T-helper 2 cell treated with Interferon-gamma antibody and Interleukin-4, amounts not matched to agents 5 μg/mL and 100 μg/mL, for 36 hours (primary cell): Measurements from ENCODE around the gene TMTC2.

Experiments used
- DNase-seq: peaks from one replicate; pipeline ENCODE4 v3.0.0; 2021; ENCODE audit warnings: low spot score
- H3K27ac Mint-ChIP-seq: one replicate; pipeline ENCODE4 v1.8.0; 2021; ENCODE audit warnings: mild to moderate bottlenecking, mixed read lengths
- H3K27me3 Mint-ChIP-seq: one replicate; pipeline ENCODE4 v1.8.0; 2021; ENCODE audit warnings: low read depth, mixed read lengths
- H3K36me3 Mint-ChIP-seq: one replicate; pipeline ENCODE4 v1.8.0; 2021; ENCODE audit warnings: low read depth, mixed read lengths
- H3K4me1 Mint-ChIP-seq: one replicate; pipeline ENCODE4 v1.8.0; 2021; ENCODE audit warnings: low read depth, mixed read lengths
- H3K4me3 Mint-ChIP-seq: one replicate; pipeline ENCODE4 v1.8.0; 2022; ENCODE audit warnings: mild to moderate bottlenecking, moderate library complexity, mixed read lengths
- H3K9me3 Mint-ChIP-seq: one replicate; pipeline ENCODE4 v1.8.0; 2021; ENCODE audit warnings: mixed read lengths

The TMTC2 gene

DNA sequence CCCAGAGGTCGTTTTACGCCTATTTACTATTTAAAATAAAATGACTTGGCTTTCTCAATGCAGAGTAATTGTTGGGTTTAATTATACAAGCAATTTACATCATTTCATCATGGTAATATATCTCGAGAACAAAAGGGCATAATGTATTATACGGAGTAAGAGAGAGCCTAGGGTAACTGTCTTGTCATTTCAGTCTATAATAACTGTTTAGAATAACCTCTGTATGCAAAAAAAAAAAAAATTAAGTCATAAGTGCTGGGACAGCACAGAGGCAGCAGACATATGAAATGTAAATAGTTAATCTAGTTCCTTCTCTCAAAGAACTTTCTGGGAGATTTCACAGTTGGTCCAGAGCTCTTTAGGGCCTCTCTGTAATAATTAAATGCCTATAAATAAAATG is 284.9 kb downstream of the TMTC2 start:
- no peak overlapping the region for H3K27ac Mint-ChIP-seq
- no peak for DNase-seq
- H3K27me3 Mint-ChIP-seq: no peaks in the 10 kb centered on the region
- no peaks in the 10 kb centered on the region for H3K36me3 Mint-ChIP-seq
- no peaks in the 10 kb centered on the region for H3K9me3 Mint-ChIP-seq
- no peaks in the 10 kb centered on the region for H3K4me1 Mint-ChIP-seq
- H3K4me3 Mint-ChIP-seq: no peak overlapping the region

DNA sequence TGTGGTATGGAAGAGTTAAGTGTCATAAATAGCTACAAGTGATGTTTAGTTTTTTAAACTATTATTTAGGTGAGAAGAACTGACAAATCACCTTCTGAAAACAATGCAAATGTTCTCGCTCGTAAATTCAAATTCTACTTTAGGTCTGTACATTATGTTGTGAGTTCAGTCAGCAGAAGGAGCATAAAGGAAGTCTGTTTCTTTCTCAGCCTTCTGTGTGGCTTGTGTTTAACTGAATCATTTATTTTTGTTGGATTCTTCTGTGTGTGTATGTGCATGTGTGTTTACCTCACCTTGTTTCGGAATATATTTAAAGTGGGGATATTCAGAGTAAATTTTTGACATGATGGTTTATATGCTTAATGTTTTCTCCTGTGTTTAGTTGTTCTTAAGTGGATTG is 285.9 kb downstream of the TMTC2 start:
- H3K4me3 Mint-ChIP-seq: no peak overlapping the region
- H3K27ac Mint-ChIP-seq: no peak overlapping the region
- H3K4me1 Mint-ChIP-seq: no peaks in the 10 kb centered on the region
- DNase-seq: no peak
- no peaks in the 10 kb centered on the region for H3K9me3 Mint-ChIP-seq
- no peaks in the 10 kb centered on the region for H3K27me3 Mint-ChIP-seq
- no peaks in the 10 kb centered on the region for H3K36me3 Mint-ChIP-seq

DNA sequence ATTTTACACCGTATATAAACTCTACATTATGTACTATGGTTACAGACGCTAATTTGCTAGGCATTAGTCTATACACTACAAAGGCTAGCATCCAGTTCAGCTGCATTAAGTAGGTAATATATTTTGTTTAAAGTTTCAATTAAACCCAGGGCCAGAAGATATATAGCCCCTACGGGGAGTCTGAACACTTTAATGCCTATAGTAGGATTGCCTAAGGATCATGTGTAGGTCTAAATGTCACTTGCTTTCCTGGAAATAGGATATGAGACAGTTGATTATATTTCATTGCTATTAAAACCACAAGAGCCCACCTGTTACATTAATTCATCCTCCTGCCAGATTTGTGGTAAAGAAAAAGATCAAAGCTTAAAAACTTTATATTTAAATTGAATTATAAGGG is 286.9 kb downstream of the TMTC2 start:
- no peak for DNase-seq
- Mint-ChIP-seq H3K36me3 (no peaks in the 10 kb centered on the region), H3K27ac (no peak overlapping the region), H3K4me3 (no peak overlapping the region), H3K9me3 (no peaks in the 10 kb centered on the region), H3K4me1 (no peaks in the 10 kb centered on the region), H3K27me3 (no peaks in the 10 kb centered on the region)

DNA sequence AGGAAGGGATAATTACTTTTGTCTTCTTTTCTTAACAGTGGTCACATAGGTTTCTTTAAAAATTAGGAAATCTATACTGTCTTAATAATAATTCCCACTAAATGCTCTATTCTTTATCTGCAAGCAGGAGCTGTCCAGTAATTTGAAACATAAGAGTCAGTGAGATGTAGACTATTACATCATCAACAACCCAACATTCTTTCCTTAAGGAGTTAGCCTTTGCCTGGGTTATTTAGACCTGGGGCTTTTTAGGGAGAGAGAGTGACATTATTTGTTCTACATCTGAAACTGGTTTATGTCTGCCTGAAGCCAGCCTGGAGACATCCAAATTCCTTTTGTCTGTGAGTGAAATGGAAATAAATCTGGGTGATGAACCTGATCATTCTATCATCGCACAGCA is 294.4 kb downstream of the TMTC2 start:
- Mint-ChIP-seq H3K27ac (no peak overlapping the region), H3K4me1 (no peaks in the 10 kb centered on the region), H3K9me3 (no peaks in the 10 kb centered on the region), H3K36me3 (no peaks in the 10 kb centered on the region), H3K27me3 (peaks cover 2% of the 10 kb centered on the region), H3K4me3 (no peak overlapping the region)
- DNase-seq: no peak

DNA sequence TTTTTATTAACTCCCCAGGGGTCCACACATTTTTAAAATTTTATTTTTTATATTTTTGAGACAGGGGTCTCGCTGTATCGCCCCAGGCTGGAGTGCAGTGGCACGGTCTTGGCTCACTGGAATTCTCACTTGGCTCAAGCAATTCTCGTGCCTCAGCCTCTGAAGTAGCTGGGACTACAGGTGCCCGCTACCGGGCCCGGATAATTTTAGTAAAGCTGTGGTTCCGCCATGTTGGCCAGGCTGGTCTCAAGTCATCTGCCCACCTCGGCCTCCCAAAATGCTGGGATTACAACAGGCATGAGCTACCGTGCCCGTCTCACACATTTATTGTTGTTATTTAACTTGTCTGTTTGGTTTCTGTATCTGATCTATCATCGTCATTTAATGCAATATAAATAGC is 307.4 kb downstream of the TMTC2 start:
- Mint-ChIP-seq H3K36me3 (no peaks in the 10 kb centered on the region), H3K4me1 (no peaks in the 10 kb centered on the region), H3K27ac (no peak overlapping the region)

DNA sequence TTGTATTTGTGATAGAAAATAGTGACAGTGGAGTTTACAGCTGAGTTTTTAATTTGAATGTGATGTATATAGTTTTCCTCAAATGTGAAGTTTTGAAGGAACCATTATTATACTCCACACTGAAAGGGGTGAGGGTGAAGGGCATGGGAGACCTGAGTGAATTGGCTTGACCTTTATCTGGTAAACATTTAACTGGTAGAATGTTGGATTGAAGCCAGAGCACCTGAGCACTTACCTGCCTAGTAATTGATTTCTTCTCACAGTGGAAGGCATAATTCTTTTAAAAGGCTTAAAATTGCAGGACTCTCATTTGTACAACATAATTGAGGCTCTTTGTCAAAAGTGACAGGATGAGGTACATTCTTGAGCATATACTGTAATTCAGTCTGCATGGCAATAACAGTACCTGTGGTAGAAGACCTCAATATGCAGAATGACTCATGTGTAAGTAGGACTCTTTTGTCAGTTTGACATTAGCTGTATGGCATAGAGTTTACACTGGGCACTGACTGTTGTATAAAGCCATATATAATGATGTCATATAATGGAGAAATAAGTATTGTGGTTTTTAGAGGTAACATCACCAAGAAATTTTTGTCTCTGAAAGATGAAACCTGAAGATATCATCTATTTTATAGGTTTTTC is 309.6 kb downstream of the TMTC2 start:
- Mint-ChIP-seq H3K27me3 (no peaks in the 10 kb centered on the region), H3K9me3 (no peaks in the 10 kb centered on the region), H3K27ac (no peak overlapping the region), H3K36me3 (no peaks in the 10 kb centered on the region), H3K4me1 (no peaks in the 10 kb centered on the region), H3K4me3 (no peak overlapping the region)
- DNase-seq: no peak

More for the DNA sequence above, 307.4 kb downstream of the TMTC2 start:
- H3K4me3 Mint-ChIP-seq: no peak overlapping the region
- DNase-seq: no peak
- H3K27me3 Mint-ChIP-seq: no peaks in the 10 kb centered on the region
- H3K9me3 Mint-ChIP-seq: no peaks in the 10 kb centered on the region

DNA sequence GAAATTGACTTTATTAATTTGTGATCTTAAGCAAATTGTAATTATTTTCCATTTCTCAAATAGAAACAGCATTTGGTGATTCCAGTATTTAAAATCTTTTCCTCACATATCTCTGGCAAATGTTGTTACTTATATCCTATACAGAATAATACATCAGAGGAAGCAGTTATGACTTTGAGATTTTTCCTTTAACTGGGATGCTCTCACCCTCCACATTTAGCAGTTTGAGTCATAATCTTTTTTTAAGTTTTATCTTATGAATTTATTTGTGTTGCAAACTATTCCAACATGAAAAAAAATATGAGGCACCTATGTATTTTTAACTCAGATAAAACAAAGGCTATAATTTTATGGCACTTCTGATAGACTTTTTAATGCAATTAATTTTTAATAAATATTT is 311.8 kb downstream of the TMTC2 start:
- H3K36me3 Mint-ChIP-seq: no peaks in the 10 kb centered on the region

DNA sequence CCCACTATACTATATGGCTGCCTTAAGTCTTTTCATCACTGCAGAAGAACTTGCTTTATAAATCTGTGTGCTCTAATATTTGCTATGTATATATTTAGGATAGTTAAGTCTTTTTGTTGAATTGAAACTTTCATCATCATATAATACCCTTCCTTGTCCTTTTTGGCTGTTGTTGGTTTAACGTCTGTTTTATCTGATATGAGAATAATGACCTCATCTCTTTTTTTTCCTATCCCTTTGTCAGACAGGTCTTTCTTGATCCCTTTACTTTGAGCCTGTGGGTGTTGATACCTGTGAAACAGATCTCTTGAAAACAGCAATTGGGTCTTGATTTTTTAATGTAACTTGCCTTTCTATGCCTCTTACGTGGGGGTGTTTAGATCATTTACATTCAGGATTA is 316.3 kb downstream of the TMTC2 start:
- Mint-ChIP-seq H3K27me3 (no peaks in the 10 kb centered on the region), H3K4me3 (no peak overlapping the region), H3K4me1 (no peaks in the 10 kb centered on the region), H3K27ac (no peak overlapping the region), H3K9me3 (peaks cover 7% of the 10 kb centered on the region), H3K36me3 (no peaks in the 10 kb centered on the region)
- no peak for DNase-seq

More for the DNA sequence above, 311.8 kb downstream of the TMTC2 start:
- Mint-ChIP-seq H3K27ac (no peak overlapping the region), H3K27me3 (no peaks in the 10 kb centered on the region), H3K9me3 (no peaks in the 10 kb centered on the region), H3K4me3 (no peak overlapping the region), H3K4me1 (no peaks in the 10 kb centered on the region)
- DNase-seq: no peak

DNA sequence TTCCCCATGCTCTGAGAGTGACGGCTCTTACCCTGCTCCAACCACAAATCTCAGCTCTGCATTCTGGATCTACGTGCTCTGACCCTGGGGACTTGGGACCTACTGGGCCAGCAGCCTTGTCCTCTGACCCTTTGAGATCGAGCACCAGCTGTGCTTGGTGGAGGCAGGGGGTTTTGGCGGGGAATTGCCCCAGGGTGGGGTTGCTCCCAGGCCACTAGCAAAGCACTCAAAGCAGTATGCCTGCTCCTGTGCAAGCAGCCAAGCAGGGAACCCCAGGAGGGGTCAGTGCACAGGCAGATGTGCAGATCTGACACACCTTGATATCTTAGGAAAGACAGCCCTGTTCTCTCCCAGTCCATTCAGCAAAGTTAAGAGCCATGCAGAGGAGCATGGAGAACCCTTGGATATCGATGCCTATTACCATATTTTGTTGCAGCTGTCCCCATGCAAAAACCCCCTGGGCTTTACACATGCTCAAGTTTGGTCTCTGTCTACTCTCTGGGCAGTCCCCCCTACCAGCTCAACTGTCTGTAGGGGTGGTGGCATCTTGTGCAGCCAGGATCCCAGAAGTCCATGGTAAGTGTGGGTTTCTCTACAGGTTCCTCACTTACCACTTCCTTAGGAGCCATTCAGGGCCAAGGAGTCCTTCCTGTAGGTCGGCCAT is 319.0 kb downstream of the TMTC2 start:
- H3K9me3 Mint-ChIP-seq: peaks cover 28% of the 10 kb centered on the region
- no peaks in the 10 kb centered on the region for H3K36me3 Mint-ChIP-seq
- H3K4me1 Mint-ChIP-seq: no peaks in the 10 kb centered on the region

DNA sequence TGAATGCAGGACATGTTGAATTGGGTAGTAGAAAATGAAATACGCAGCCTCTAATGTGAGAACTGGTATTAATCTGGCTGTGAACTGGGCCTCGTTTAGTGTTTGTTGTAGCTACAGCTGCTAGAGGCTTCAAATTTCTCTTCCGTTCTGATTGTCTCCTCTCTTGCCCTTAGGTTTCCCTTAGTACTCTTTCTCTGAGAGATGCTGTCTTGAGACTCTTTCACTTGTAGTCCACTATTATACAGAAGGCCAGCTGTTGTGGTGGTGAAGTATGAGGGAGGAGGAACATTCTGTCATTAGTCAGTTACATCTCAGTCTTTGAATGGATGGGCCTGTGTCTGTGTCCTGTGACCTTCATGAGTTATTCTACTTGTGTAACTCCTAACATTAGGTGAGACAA is 322.0 kb downstream of the TMTC2 start:
- Mint-ChIP-seq H3K4me1 (no peaks in the 10 kb centered on the region), H3K9me3 (peaks cover 40% of the 10 kb centered on the region), H3K4me3 (no peak overlapping the region), H3K27ac (no peak overlapping the region), H3K27me3 (no peaks in the 10 kb centered on the region), H3K36me3 (no peaks in the 10 kb centered on the region)
- DNase-seq: no peak

More for the DNA sequence above, 319.0 kb downstream of the TMTC2 start:
- no peak for DNase-seq
- Mint-ChIP-seq H3K4me3 (no peak overlapping the region), H3K27ac (no peak overlapping the region), H3K27me3 (no peaks in the 10 kb centered on the region)

DNA sequence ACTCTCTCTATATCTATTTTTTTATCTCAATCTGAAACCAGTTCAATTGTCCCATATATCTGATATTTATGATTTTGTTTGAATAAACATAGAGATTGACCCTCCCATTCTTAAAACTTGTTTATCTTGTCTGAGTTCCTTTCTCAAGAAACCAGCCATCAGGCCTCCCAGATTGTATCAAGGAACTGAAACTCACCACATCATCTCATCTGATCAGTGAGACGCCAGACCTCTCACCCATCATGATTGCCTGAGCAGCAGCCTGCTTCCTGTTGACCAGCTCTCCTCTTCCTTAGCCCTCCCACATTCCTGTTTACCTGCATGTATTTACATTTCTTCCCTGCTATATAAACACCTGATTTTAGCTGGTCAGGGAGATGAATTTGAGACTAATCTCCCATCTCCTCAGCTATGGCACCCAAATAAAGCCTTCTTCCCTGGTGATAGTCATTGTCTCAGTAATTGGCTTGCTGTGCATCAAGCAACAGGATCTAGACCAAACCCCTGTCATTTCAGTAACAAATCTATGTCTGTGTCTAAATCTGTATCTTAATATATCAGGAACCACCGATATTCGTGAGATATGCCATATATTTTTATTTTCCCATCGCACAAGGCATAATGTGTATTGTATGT is 323.6 kb downstream of the TMTC2 start:
- no peak for DNase-seq
- no peak overlapping the region for H3K27ac Mint-ChIP-seq
- H3K4me1 Mint-ChIP-seq: no peaks in the 10 kb centered on the region
- H3K27me3 Mint-ChIP-seq: no peaks in the 10 kb centered on the region
- H3K9me3 Mint-ChIP-seq: peaks cover 41% of the 10 kb centered on the region
- no peaks in the 10 kb centered on the region for H3K36me3 Mint-ChIP-seq
- H3K4me3 Mint-ChIP-seq: no peak overlapping the region

DNA sequence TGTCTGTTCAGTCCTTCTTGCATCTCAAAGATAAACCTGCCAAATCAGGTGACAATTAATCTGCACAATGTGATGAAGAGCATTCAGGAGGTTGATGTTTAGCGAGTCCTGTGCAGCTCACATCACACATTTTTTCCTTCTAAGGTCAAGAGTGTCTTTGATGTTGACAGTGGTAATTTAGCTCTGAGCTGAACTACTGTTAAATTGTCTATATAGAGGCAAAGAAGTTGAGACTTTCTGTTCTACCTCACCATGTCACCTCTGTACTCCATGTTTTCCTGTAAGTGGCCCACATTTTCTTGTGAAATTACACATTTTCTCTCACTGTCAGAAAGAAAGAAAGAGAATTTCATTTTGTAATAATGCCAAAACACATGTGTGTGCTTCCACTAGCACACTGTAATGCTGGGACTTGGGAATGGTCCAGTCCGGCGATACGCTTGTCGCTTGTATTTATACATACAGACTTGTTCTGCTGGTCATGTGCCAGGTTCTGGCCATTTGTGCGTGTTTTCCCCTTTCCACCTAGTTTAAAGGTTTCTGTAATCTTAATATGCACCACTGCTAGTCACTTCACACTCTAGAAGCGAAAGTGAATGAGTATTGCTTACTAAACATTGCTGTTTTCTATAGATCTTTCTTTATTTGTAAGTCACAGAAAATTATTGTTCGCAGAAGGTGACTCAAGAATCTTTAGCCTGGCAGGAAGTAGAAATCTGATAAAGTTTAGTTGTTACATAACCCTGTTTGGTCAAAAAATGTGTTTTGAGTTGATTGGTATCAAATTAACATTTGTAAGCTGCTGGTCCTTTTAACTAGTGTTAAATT is 328.9 kb downstream of the TMTC2 start:
- Mint-ChIP-seq H3K4me3 (no peak overlapping the region), H3K27me3 (no peaks in the 10 kb centered on the region), H3K36me3 (no peaks in the 10 kb centered on the region), H3K4me1 (no peaks in the 10 kb centered on the region), H3K9me3 (peaks cover 13% of the 10 kb centered on the region), H3K27ac (no peak overlapping the region)
- DNase-seq: no peak

DNA sequence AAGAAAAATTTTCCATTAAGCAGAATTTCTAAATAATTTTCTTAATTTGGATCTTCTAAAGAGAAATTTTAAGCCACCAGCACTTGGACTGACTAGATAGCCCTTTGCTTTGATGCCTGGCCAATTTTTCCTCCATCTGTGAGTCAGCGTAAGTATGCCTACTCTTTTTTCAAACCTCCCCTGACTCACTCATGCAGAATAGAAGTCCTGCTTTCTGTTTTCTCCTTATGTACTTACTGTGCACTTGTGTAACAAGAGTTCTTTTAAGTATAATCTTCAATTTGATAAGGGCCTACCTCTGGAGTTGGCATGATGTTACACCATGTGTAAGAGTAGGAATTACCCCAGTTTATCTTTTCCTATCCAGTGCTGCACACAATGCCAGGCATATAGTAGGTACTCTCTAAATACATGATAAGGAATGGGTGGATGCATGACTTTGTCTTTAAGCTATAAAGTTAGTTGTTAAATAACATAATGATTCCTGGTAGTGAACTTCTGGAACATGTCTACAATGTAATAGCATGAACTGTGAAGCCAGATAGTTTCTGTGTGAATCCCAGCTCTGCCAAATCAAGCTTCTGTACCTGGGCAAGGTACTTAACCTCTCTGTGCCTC is 329.6 kb downstream of the TMTC2 start:
- DNase-seq: no peak
- no peaks in the 10 kb centered on the region for H3K36me3 Mint-ChIP-seq
- no peak overlapping the region for H3K4me3 Mint-ChIP-seq
- no peaks in the 10 kb centered on the region for H3K27me3 Mint-ChIP-seq
- no peak overlapping the region for H3K27ac Mint-ChIP-seq
- no peaks in the 10 kb centered on the region for H3K4me1 Mint-ChIP-seq
- peaks cover 10% of the 10 kb centered on the region for H3K9me3 Mint-ChIP-seq

DNA sequence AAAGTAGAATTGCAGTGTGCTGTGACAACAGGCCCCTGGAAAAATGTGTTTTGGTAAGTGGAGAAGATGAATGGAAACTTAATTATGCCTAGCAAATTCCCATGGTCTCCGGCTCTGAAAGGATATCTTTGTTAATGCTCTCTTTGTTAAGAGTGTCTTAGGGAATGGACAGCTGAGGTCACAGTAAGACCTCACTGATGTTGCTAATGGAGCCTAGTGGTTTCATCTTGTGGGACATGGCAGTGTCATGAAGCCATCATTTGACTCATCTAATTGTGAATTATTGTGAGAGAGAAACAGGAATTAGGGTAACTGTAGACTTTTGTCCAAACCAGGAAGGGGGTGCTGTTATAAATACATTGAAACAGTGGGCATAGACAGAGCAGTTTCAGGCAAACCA is 330.3 kb downstream of the TMTC2 start:
- no peaks in the 10 kb centered on the region for H3K36me3 Mint-ChIP-seq
- no peak overlapping the region for H3K27ac Mint-ChIP-seq
- DNase-seq: no peak
- H3K4me3 Mint-ChIP-seq: no peak overlapping the region
- peaks cover 6% of the 10 kb centered on the region for H3K9me3 Mint-ChIP-seq
- no peaks in the 10 kb centered on the region for H3K27me3 Mint-ChIP-seq
- no peaks in the 10 kb centered on the region for H3K4me1 Mint-ChIP-seq
